HG03097 (cell line): ENCODE results near the gene AEBP1.

Experiments used
- ATAC-seq: cut with Tn5 transposase; IDR thresholded peaks from one replicate; pipeline ENCODE4 v1.9.1; 2021; ENCODE audit not compliant: unreplicated experiment, low FRiP score

Gene AEBP1

DNA sequence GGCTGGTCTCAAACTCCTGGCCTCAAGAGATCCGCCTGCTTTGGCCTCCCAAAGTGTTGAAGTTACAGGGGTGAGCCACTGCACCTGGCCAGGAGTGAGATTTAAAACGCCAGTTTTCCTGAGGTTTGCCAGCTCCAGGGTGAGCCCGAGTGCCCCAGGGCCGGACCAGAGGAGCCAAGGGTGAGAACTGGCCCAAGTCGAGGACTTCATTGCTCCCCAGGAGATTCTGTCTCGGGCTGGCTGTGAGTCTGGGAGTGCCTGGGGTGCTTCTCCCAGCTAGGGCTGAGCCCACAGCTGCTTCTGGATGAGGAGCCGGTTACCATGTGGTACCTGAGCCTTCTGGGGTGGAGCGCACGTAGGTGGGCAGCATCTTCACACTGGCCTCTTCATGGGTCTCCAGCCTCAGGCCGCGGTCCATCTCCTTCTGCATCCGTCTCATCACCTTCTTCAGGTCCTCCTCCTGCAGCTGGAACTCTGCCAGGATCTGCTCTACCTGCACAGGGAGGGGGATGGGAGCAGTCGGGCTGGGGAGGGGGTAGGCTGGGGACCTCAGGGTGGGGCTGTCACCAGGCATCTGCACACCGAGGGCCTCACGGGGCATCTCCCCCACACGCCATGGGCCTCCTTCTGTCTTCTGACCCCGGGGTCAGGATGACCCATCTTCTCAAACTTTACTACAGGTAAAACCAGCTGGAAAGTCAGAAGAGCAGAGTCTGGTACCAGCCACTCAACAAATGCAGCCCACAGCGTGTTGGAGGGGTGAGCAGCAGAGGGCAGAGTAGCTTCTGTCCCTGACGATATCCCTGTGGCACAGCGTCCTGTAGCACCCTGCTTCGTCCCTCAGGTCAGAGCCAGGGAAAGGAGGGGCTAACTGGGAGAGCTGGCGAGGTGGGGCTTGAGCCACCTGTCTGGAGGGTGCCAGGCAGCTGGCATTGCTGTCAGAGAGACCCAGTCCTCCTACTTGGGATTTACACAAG is 49.1 kb downstream of the AEBP1 start:
- no peak for ATAC-seq

DNA sequence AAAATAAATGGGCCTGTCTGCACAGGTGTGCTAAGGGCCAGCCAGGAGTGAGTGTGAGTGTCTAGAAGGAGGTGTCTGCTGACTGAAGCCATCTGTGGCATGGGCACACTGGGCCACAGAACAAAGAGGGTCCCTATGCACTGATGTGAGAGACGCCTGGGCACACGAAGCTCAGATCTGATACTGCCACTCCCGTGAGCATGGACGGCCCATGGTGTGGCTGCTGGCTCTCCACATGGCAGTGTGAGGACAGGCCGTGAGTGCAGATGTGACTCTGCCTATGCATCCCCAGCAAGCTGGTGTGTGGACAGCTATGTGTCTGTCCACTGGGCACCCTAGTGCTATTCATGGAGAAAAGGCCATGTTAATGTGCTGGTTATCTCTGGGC is 49.8 kb downstream of the AEBP1 start:
- no peak for ATAC-seq

DNA sequence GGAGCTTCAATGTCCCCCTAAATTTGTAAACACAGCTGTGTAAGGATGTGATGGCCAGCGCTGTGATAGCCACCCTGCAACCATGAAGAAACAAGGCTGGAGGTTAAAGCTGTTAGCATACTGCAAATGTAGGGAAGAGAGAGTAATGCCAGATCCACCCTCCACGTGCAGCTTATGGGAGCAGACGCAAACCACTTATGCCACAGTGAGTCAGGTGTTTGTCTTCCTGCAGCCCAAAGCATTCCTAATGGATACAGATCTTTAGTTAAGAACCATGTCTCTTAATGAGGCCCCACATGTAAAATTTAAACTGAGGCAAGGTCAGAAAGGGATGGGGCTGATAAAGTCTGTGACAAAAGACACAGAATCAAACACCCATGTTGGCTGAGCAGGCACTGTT is 50.6 kb downstream of the AEBP1 start:
- ATAC-seq, result no peak

DNA sequence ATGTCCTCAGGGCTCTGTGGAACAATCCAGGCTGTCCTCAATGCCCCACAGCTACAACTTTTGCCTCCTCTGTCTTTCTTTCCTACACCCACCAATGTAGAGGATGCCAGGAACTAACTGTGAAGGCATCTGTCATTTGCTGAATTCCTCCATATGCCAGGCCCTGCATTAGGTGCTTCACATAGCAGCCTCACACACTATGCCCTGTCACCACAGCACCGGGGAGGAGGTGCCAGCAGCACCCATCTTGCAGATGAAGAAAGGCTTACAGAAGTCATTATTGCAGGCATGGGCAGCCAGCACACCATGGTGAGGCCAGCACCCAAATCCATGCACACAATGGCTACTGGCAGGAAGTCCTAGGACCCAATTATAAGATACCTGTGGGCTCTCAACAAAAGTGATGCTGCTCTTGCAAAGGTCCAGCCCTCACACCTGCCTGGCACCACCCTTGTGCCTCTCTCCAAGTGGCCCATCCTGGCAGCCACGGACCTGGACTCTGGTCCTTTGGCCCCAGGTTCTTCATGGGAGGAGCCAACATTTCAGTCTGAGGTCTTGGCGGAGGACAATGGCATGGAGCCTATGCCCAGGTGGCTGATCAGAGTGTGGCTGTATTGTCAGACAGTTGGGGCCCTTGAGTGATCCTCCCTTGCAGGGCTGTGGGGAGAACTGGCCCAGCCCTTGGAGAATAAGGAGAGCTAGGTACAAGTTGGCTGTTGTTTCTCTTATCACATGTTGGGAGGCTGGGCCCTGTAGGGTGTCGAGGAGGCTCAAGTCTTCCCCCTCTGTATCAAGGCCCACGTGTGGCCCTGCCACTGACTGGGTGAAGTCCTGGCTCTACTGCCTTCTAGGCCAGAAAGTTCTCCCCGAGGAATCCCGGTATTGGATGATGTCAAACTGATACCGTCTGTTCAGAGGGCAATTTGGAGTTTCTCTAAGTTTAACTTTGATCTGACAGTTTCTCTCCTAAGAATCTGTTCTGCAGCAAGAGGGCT is 51.3 kb downstream of the AEBP1 start:
- ATAC-seq, result no peak

DNA sequence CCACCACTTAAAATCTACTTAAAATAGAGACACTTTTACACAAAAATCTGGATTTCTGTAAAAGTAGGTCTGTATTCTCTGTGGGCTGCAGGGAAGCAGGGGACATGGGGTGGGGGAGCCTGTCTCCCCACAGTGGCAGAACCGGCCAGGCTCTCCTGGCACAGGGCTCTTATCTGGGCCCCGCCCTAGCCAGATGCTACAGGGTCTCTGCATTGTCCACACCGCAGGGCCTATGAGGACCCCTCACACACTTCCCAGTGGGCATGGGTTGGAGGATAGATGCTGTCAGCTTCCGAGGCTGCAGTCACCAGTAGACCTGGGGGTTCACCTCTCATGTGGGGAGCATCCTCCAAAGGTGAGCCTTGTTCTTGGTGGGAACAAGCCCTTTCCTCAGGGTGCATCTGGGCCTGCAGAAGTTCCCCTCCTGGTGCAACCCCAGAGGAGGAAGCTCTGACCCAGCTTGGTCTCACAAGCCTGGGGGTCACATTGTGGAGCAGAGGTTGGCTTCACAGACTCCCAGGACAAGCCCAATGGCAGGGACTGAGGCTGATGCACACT is 52.4 kb downstream of the AEBP1 start:
- no peak for ATAC-seq

DNA sequence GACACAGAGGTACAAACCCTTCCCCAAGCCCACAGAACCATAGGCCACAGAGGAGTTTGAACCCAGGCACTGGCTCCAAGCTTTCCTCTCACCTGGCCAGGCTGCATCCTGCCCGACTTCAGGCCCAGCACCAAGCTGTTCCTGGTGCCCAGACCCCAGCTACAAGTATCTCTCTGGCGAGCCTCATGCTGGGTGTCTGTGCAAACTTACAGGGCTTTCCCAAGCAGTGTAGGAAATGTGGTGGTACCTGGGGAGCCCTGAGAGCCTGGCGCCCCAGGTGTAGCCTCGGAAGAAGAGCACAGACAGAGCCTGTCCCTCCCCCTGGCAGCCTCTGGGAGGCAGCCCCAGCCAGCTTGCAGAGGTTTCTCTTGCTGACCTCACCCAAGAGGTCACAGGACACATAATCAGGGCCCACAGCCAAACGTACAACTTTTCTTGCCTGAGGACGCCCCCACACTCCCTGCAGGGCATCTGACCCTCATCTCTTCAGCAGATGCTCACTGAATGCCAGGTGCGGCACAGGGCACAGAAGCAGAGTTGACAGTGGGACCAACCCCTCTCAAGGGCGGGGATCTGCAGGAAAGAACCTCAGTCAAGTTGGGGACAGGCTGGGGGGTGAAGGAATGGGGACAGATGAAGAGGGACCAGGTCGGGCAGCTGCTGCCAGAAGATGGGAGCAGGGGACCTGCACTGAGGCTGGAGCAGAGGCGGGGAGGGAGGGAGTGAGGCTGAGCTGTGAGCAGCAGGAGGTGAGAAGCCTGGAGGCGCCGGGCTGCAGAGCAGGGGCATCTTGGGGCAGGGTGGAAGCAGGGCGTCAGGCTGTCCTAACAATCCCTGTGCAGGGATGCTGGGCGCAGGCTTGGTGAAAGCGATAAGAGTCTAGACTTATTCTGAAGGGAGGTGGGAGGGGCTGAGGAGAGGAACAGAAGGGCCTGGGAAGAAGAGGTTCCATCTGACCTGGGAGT is 53.3 kb downstream of the AEBP1 start:
- no peak for ATAC-seq

DNA sequence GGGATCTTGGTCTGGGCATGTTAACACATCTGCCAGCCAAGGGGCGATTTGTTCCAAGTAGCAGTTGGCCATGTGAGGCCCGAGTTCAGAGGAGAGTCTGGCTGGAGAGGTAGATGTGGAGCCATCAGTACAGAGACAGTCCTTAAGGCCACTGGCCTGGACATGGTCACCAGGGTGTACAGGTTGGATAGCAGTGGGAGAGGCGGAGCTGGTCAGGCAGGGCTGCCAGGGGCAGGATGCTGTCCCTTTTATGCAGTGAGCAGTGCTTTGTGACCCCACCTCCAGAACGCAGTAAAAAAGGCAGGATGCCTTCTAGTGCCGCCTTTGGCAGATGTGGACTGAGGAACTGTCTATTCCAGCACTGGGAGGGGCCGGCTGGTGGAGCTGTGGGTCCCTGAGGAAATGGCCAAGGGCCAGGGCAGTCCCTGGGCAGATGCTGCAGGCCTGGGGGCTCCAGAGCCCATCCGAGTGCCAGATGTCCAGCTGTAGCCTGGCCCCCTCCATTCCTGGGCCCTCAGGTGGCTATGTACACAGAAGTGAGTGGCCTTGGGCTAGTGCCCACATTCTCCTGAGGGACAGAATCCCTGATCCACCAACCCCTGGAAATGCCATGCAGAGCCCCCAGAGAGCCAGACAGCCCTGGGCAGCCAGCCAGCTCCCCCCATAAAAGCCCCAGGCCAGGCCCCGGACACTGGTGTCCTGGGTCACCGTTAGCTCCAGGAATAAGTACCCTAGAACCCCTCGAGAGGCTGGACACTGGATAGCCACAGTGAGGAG is 54.1 kb downstream of the AEBP1 start:
- no peak for ATAC-seq

DNA sequence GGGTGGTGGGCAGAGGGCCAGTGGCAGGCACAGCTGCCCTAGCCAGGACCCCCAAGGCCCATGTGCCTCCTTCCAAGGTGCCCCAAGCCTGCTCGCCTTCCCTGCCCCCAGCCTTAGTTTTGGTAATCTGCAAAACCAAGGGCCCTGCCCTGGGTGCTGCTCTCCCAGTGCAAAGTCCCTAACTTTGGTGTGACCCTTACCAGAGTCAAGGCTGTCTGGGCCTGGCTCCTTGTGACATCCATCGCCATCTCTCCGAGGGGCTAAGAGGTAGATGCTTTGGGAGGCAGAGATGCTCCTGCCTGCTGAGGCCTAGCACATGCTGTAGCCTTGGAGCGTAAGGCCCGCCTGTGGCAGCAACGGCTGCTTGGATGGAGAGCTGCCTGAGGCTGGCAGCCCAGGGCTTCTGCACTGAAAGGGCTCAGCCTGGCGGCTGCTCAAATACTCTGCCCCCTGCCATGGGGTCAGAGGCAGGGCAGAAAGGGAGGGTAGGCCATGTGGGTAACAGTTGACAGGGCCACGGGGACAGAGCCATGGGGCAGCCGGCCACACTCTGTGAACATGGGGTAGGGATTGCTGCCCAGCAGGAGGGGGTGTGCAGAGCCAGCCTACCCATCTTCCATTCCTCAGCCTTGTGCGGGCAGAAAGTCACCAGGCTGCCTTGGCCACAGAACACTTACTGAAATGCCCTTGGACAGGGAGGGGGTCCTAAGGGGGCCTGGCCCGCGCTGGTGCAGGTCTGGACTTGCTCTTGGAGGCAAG is 54.9 kb downstream of the AEBP1 start:
- no peak for ATAC-seq

DNA sequence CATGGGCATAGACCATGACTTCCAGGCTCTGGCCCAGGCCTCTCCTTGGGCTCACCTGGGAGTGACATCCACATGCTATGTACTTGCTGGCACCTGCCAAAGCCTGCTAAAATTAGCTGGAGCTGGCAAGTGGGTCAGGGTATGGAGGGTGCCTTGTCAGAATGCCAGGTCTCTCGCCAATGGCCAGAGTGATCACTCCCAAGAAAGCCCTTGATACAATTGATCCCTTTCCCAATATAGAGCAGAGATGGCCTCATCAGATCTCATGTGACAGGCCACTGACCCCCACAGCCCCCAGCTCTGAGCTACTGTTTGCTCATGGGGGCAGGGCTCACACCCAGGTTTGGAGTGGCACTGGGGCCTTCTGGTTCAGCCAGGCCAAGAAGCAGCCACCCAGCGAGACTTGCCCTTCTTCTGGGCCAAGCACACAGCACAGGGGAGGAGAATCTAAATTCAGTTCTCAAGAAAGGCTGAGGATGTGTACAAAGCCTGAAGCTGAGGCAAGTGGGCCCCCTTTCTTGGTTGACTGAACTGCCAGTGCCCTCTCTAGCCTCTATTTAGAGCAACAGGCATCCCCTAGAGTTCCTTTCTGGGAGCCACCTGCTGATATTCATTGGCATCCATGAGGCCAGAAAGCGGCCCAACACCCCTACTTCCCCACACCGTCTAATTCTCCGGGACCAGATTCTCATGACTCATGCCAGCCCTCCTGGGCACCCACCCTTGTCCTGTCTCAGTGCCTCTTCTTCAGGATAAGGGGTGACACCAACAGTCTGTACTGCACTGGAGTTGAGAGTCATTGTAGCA is 55.9 kb downstream of the AEBP1 start:
- ATAC-seq, result no peak

DNA sequence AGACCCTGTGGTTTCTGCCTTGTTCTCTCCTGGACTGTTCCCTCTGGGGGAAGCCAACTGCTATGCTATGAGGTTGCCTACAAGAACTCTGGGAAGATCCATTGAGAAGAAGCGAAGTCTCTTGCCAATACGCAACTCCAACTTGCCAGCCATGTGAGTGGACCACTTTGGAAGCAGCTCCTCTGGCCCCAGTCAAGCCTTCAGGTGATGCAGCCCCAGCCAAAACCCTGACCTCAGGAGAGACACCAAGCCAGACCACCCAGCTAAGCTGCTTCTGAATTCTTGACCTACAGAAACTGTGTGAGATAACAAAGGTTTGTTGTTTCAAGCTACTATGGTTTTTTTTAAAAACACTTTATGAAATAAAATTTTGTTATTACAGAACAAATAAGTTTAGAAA is 57.2 kb downstream of the AEBP1 start:
- no peak for ATAC-seq

DNA sequence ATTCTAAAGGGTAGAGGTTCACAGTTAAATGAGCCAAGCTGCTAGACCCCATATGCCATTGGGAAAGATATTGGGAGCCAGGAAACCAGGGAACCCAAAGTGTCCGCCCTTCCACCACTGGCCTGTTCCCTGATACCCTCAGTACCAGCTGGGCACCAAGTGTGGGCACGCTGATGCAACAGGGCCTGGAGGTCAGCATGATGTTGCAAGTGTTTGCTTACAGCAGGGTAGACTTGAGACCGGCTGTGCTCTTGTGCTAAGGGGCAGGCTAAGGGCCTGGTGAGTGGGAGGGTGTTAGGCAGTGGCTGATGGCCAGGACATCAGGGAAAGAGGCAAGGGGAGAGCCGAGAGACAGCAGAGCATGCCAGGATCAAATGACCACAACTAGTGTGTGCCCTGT is 58.0 kb downstream of the AEBP1 start:
- no peak for ATAC-seq

DNA sequence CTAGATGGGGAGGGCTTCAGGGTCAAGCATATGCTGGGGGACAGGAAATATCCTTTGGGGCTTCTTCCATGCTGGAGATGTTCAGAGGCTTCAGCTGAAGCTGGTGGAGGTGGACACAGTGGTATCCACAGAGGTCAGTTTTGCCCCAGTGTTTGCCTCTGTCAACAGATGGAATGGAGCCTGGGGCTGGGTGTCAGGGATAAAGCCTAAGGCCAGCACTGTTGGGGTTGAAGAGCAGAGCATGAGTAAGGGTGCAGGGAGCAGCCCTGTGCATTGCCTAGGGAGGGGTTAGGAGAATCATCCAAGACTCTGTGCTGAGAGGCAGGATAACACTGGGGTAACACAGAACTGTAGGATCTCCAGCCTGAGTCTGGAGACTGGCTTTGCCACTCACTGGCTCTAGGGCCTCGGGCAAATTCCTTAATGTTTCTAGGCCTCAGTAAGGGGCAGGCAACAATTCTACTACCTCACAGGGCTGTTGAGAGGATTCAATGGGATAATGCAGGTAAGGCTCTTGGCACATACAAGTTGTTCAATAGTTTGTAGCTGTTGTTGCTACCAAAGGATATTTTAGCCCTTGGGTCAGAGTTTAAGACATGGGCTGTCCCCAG is 58.7 kb downstream of the AEBP1 start:
- ATAC-seq, result no peak

DNA sequence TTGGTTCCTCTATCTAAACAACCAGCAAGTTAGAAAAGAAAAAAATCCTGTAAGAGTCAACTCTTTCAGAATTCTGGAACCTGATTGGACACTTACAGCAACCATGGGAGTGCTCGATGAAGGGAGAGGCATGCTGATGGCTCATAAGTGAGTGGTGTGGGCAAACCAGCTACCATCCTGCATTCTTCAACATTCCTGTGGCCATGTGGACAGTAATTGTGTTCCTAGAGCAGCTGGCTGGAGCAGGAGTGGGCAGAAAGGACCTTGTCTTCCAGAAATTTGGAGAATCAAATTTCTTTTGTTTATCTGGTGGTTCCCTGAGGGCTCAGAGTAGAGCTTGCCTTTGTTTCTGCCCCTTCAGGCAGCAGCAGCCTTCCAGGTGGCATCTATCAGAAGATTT is 59.4 kb downstream of the AEBP1 start:
- ATAC-seq, result no peak
